NCI-H2081 treated with DMSO at 0.1 percent for 48 hours (cell line): Measurements from ENCODE around the gene ANP32B.
"Not testable (repeated sequence)": the region's sequence is repeated elsewhere in the genome, so short reads cannot be mapped to it uniquely, and the experiment has no call there.

ENCODE experiments used
- DNase-seq: peaks from one replicate; lab custom pipeline; 2025; lab: John Stamatoyannopoulos, UW

The ANP32B gene

DNA sequence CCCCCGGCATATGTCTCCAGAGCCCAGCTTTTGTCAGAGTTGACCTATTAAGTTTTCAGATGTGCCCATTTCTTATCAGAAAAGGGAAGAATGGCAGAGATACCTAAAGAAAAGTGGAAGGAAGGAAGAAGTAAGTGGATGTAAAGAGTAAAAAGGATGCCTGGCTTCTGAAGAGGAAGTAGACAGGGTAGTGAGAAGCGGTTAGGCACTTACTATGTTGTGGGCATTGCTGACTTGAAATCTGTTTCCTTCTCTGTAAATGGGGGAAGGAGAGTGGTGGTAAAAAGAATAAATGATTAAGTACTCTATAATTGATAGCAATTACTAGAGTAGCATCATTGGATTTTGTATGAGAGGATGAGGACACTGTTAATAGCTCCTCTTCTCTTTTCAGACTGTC, 9.9 kb downstream of the ANP32B start:
- DNase-seq = no peak

- DNase-seq = no peak
Measured at GRCh38 chr9:97994703-97995102, 11.6 kb downstream of the ANP32B start.

- DNase-seq = not testable (repeated sequence)
Measured at GRCh38 chr9:97996676-97997075, 13.5 kb downstream of the ANP32B start.

DNA sequence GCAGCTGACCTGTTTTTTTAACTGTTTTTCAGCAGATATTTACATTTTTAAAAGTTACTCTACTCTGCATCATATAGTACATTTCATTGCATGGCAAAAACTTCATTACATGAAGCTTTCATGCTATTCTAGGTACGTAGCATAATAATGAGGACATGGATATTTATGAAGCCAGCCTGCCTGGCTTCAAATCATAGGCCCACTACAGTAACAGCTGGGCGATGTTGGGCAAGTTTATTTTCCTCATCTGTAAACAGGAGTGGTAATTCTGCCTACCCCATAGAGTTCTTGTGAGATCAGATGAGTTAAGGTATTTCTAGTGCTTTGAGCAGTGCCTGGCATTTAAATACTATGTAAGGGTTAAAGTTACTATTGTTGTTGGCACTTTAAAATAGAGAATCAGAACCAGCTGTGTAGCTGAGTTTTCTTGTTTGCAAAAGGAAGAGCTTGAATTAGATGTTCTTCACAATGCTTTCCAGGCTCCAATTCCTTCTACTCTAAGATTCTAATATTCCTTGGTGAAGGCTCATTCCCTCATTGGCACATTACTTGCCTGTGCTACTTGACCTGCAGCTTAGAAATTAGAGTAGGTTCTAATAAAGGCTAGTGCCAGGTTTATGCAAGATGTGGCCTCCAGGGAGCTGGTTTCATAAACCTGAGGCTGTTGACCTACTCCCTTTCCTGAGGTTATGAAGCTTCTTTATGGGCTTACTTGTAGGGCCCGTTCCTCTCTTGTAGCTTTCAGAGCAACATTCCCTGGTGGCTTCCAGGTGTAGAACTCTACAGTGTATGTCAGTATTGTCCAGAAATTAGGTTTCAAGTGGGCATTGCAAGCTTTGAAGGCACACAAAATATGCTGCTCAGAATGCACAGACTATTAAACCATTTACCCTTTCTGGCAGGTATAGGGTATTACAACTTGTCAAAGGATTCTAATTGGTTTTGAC, 14.5 kb downstream of the ANP32B start:
- no peak for DNase-seq

DNA sequence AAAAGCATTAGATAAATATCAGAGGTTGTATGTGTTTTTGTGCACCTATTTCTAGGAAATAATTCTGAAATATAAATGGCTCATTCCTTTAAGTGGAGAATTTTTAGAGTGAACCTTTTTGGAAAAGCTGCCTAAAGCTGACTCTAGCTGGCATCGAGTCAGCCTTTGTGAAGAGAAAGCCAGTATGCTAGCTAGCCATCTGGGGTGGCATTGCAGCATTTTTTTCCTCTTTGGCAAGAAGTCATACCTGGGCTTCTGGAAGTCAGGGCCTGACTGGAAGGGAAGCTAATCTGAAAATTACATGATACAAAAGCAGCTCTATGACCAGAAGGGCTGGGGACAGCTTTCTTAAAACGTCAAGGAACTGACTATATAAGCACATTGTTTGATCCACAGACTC, 19.7 kb downstream of the ANP32B start:
- DNase-seq = no peak

- no peak for DNase-seq
Measured at GRCh38 chr9:98006127-98006796, 23.1 kb downstream of the ANP32B start.

DNA sequence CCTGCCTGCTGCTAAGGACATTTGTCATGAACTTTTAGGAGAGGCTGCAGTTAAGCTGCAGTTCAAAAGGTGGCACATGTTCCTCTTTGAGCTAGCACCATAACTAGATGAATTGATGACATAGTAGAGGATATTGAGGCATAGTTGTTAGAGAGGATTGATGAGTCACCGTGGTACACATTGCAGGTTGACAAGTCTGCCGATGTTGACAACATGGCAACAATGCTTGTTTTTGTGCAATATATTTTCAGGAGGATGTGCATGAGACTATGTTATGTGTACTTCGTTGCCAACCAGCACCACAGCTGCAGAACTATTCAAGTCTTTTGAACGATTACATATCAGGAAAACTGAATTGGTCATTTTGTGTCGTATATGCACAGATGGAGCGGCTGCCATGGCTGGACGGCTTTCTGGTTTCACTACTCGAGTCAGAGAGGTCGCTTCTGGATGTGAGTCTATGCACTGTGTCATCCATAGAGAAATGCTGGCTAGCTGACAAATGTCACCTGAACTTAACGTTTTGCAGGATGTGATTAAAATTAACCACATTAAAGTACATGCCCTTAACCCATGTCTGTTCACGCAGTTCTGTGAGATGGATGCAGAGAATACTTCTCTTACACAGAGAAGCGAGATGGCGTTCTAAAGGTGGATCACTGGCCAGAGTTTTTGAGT, 24.2 kb downstream of the ANP32B start:
- DNase-seq = no peak

DNA sequence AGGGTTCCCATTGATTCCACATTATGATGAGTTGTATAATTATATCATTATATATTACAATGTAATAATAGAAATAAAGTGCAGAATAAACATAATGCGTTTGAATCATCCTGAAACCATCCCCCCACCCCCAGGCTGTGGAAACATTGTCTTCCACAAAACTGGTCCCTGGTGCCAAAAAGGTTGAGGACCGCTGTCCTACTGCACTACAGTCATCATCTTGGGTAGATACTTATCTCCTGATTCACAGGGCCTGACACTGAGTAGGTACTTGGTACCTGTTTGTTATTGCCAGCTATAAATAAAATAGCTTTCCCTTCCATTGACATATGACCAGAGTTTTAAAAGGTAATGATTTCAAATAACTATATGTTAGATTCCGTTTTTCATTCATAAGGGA, 25.6 kb downstream of the ANP32B start:
- no peak for DNase-seq

DNA sequence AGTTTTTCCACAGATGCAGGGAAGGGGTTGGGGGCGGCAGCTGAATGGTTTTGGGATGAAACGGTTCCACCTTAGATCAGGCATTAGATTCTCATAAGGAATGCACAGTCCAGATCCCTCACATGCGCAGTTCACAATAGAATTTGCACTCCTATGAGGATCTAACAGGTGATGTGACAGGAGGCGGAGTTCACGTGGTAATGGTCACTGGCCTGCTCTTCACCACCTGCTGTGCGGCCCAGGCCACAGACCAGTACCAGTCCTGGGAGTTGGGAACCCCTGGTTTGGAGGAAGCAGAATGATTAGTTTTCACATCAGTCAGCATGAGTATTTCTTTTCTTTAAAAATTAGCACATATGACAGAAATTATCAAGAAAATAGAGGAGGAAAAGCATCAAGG, 26.3 kb downstream of the ANP32B start:
- no peak for DNase-seq

- DNase-seq = no peak
Measured at GRCh38 chr9:98009936-98010335, 26.8 kb downstream of the ANP32B start.

DNA sequence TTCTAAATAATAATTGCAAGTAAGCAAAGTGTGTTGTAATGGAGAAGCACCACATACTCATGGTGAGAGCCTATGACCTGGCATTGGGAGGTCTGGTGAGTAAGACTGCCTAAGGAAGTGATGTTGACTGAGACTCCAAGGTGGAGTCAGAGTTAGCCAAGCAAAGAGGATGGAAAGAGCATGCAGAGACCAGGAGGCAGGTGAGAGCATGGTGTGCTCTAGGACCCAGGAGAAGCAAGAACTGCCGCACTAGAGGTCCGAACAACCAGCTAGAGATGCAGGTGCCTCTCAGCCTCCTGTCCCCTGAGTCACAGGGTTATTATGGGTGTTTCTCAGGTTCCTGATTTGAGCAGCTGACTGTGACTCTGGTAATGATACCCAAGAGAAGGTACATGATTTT, 27.3 kb downstream of the ANP32B start:
- no peak for DNase-seq

DNA sequence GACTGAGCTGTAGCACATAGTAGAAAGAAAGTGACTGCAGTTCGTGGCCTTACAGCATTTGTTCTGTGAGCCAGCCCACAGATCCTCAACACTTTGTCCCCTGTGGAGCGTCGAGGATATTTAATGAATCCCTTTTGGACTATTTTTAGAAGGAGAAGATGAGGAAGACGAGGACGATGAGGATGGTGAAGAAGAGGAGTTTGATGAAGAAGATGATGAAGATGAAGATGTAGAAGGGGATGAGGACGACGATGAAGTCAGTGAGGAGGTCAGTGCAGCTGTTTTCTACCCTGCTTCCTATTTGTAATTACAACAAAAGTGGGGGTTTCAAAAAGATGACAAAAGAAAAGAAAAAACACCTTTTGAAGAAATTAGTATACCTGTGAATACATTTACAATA, 28.0 kb downstream of the ANP32B start:
- no peak for DNase-seq

DNA sequence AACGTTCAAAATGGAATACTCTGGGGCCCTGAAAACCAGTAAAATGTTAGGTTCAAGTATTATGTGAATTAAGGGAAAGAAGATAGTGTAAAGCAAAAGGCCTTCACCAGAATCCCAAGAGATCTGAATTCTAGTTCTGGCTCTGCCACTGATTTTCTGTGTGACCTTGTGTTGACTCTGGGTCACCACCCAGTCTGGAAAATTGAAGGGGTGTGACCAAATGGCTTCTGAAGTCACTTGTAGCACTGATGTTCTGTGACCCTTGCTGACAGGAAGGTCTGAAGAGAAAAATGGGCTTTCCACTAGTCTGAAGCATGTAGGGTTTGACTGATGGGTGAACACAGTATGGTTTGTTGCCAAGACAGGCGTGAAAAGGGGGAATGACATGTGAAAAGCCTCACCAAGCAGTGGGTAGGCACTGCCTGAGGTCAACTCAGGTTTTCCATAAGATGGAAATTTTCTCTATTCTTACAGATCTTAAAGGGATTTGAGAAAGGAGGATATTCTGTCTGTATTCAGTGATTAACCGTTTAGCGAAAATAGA, 33.1 kb downstream of the ANP32B start:
- DNase-seq = no peak

DNA sequence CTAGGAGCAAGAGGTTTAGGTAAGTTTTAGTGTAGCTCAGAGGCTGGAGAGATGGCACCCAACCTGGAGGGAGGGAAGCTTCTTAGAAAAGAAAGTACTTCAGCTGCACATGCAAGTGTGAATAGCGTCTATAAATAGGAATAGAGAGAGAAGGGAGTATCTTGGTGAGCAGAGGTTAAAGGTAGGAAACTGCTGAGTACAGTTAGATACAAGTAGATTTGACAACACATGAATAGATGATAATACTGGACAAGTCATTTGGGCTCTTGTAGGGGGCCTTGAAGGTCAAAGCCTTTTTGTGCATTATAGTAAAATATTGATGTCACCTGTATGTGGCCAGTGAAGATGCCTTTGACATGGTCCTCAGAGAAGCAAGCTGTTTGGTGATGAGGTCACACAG, 34.2 kb downstream of the ANP32B start:
- DNase-seq = no peak

GRCh38 chr9:98018347-98018746, 35.2 kb downstream of the ANP32B start:
- DNase-seq = no peak

GRCh38 chr9:98019098-98019497, 36.0 kb downstream of the ANP32B start:
- no peak for DNase-seq

DNA sequence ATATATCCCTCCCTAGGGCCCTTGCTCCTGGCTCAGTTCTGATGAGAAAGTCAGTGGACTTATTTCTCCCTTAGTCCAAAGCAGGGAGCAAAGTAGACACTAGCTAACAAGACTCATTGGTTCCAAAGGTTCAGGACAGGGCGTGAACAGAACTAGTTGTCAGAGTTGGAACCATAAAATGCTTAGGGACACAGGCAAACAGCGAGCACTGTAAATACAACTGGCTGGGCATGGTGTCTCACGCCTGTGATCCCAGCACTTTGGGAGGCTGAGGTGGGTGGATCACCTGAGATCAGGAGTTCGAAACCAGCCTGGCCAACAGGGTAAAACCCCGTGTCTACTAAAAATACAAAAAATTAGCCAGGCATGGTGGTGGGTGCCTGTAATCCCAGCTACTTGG, 36.7 kb downstream of the ANP32B start:
- DNase-seq = not testable (repeated sequence)

DNA sequence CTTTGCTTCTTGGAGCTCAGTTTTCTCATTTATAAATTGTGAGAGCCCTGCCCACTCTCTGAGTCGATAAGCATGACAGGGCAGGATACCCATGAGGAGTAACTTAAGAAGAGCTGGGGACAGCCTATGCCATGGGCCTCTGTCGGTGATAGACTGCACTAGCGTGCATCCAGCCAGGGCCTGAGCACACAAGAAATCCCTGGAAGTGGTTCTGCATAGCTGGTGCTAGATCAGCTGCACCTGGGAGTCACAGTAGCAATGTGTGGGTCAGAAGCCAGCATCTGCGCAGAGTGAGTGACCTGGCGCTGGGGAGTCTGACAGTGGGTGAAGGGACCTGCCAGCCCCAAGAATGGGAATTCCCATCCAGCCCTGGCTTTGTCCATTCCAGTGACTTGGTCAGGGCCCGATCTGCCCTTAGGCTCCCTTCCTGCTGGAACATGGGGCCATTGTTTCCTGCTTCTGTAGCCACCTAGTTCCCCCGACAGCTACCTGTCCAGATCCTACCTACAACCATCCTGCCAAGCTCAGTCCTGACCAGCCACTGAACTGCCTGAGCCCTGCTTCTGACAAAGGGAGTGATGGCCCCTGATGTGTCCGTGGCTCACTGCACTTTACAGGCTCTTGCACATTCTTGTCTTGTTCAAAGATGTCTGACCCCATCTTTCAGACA, 37.5 kb downstream of the ANP32B start:
- no peak for DNase-seq

- DNase-seq = no peak
Measured at GRCh38 chr9:98021306-98022040, 38.3 kb downstream of the ANP32B start.

GRCh38 chr9:98022447-98022846, 39.3 kb downstream of the ANP32B start:
- no peak for DNase-seq

GRCh38 chr9:98024702-98025101, 41.6 kb downstream of the ANP32B start:
- no peak for DNase-seq
